H9 (cell line): ENCODE measurements around the gene GLB1L. TPM values are rescaled to one million over a fixed set of nuclear protein-coding genes. Genes with fewer than 3 reads are reported as not detected.

Source experiments
- DNase-seq: peaks from one replicate; pipeline ENCODE4 v3.0.0-alpha.2; 2017
- H2AFZ ChIP-seq: one replicate; pipeline ENCODE4 v1.6.1; 2013; ENCODE audit warnings: mild to moderate bottlenecking, low read length, control low read depth, moderate library complexity
- H2AK5ac ChIP-seq: 2 replicates; pipeline ENCODE4 v1.6.1; 2013; ENCODE audit warnings: low read length, control low read depth, mixed read lengths; ENCODE audit not compliant: insufficient read length
- H2BK120ac ChIP-seq: one replicate; pipeline ENCODE4 v1.6.1; 2013; ENCODE audit warnings: low read depth, mild to moderate bottlenecking, low read length, control low read depth, inconsistent platforms; ENCODE audit not compliant: poor library complexity, severe bottlenecking
- H2BK12ac ChIP-seq: 2 replicates; pipeline ENCODE4 v1.6.1; 2013; ENCODE audit warnings: low read length, control low read depth, mixed read lengths, low read depth; ENCODE audit not compliant: insufficient read length
- H2BK15ac ChIP-seq: 2 replicates; pipeline ENCODE4 v1.6.1; 2013; ENCODE audit warnings: low read depth, low read length, control low read depth
- H2BK20ac ChIP-seq: one replicate; pipeline ENCODE4 v1.6.1; 2013; ENCODE audit warnings: low read depth, mild to moderate bottlenecking, low read length, control low read depth, inconsistent platforms; ENCODE audit not compliant: poor library complexity, severe bottlenecking
- H2BK5ac ChIP-seq: 2 replicates; pipeline ENCODE4 v1.6.1; 2013; ENCODE audit warnings: low read length, control low read depth, mixed read lengths; ENCODE audit not compliant: insufficient read length
- H3K14ac ChIP-seq: 2 replicates; pipeline ENCODE4 v1.6.1; 2013; ENCODE audit warnings: low read length, control low read depth; ENCODE audit not compliant: insufficient read depth
- H3K18ac ChIP-seq: 2 replicates; pipeline ENCODE4 v1.6.1; 2013; ENCODE audit warnings: low read depth, mild to moderate bottlenecking, mixed read lengths, low read length, control low read depth; ENCODE audit not compliant: insufficient read length
- H3K23ac ChIP-seq: 2 replicates; pipeline ENCODE4 v1.6.1; 2013; ENCODE audit warnings: low read length, control low read depth, mixed read lengths, low read depth; ENCODE audit not compliant: insufficient read length
- H3K23me2 ChIP-seq: 2 replicates; pipeline ENCODE4 v1.6.1; 2013; ENCODE audit warnings: low read depth, mild to moderate bottlenecking, mixed read lengths, low read length, control low read depth; ENCODE audit not compliant: insufficient read length, poor library complexity, severe bottlenecking
- H3K27ac ChIP-seq: 2 replicates; pipeline ENCODE4 v1.5.1; 2013; ENCODE audit warnings: low read length, control low read depth, mixed read lengths, low read depth; ENCODE audit not compliant: insufficient read length
- H3K27me3 ChIP-seq: 2 replicates; pipeline ENCODE4 v1.6.1; 2013; ENCODE audit warnings: low read length, control low read depth, inconsistent platforms; ENCODE audit not compliant: insufficient read depth
- H3K4ac ChIP-seq: 2 replicates; pipeline ENCODE4 v1.6.1; 2013; ENCODE audit warnings: low read depth, mild to moderate bottlenecking, control low read depth, inconsistent platforms, low read length, moderate library complexity
- H3K4me1 ChIP-seq: 2 replicates; pipeline ENCODE4 v1.6.1; 2013; ENCODE audit warnings: low read length, control low read depth, inconsistent platforms; ENCODE audit not compliant: insufficient read depth
- H3K4me2 ChIP-seq: 2 replicates; pipeline ENCODE4 v1.6.1; 2013; ENCODE audit warnings: low read length, control low read depth, mixed read lengths; ENCODE audit not compliant: insufficient read length, insufficient read depth
- H3K56ac ChIP-seq: 2 replicates; pipeline ENCODE4 v1.6.1; 2013; ENCODE audit warnings: low read depth, mild to moderate bottlenecking, mixed read lengths, low read length, control low read depth; ENCODE audit not compliant: insufficient read length
- H3K79me1 ChIP-seq: 2 replicates; pipeline ENCODE4 v1.6.1; 2013; ENCODE audit warnings: low read depth, mild to moderate bottlenecking, moderate library complexity, low read length, control low read depth, inconsistent platforms; ENCODE audit not compliant: insufficient read depth, poor library complexity, severe bottlenecking
- H3K79me2 ChIP-seq: 2 replicates; pipeline ENCODE4 v1.6.1; 2013; ENCODE audit warnings: low read length, control low read depth, inconsistent platforms; ENCODE audit not compliant: insufficient read depth
- H3K9ac ChIP-seq: 2 replicates; pipeline ENCODE4 v1.6.1; 2013; ENCODE audit warnings: low read length, control low read depth, mixed read lengths; ENCODE audit not compliant: insufficient read length; ENCODE audit errors: extremely low read depth
- H3K9me3 ChIP-seq: one replicate; pipeline ENCODE4 v1.6.1; 2013; ENCODE audit warnings: low read depth, low read length, inconsistent platforms; ENCODE audit not compliant: control insufficient read depth
- H3T11ph ChIP-seq: one replicate; pipeline ENCODE4 v1.6.1; 2013; ENCODE audit warnings: mild to moderate bottlenecking, low read length, control low read depth, inconsistent platforms
- H4K20me1 ChIP-seq: one replicate; pipeline ENCODE4 v1.6.1; 2013; ENCODE audit not compliant: control insufficient read depth, insufficient read length, insufficient read depth
- H4K5ac ChIP-seq: 2 replicates; pipeline ENCODE4 v1.6.1; 2013; ENCODE audit warnings: low read depth, mild to moderate bottlenecking, mixed read lengths, low read length, control low read depth; ENCODE audit not compliant: insufficient read length
- H4K8ac ChIP-seq: replicated peaks from 2 replicates; pipeline ENCODE4 v1.6.1; 2013; ENCODE audit warnings: low read length, control low read depth, mixed read lengths, low read depth; ENCODE audit not compliant: insufficient read length
- H4K91ac ChIP-seq: 2 replicates; pipeline ENCODE4 v1.6.1; 2013; ENCODE audit warnings: low read depth, mild to moderate bottlenecking, moderate library complexity, mixed read lengths, low read length, control low read depth; ENCODE audit not compliant: insufficient read length
- H3K27ac Mint-ChIP-seq, 3 experiments: 2 replicates in 2 of 3; 3 replicates in 1 of 3; pipeline ENCODE4 v1.8.0; 2020 to 2021; ENCODE audit warnings: mixed read lengths in 3 of 3, mild to moderate bottlenecking in 1 of 3, moderate library complexity in 1 of 3
- H3K27me3 Mint-ChIP-seq: 2 replicates; pipeline ENCODE4 v1.8.0; 2021; ENCODE audit warnings: low read depth, mild to moderate bottlenecking, moderate library complexity, mixed read lengths
- H3K36me3 Mint-ChIP-seq, 3 experiments: 2 replicates in 2 of 3; 3 replicates in 1 of 3; pipeline ENCODE4 v1.8.0; 2020 to 2021; ENCODE audit warnings: low read depth in 3 of 3, mixed read lengths in 3 of 3; ENCODE audit not compliant: insufficient read depth in 1 of 3
- H3K4me1 Mint-ChIP-seq, 2 experiments: 2 replicates each; pipeline ENCODE4 v1.8.0; 2020; ENCODE audit warnings: mixed read lengths in 2 of 2
- H3K4me3 Mint-ChIP-seq, 2 experiments: 2 replicates in 1 of 2; 3 replicates in 1 of 2; pipeline ENCODE4 v1.8.0; 2020 to 2021; ENCODE audit warnings: mild to moderate bottlenecking in 2 of 2, mixed read lengths in 2 of 2, moderate library complexity in 1 of 2
- H3K9me3 Mint-ChIP-seq, 2 experiments: 2 replicates in 1 of 2; 3 replicates in 1 of 2; pipeline ENCODE4 v1.8.0; 2020; ENCODE audit warnings: mild to moderate bottlenecking in 2 of 2, mixed read lengths in 2 of 2, moderate library complexity in 1 of 2
- WGBS: extraction: QIAGEN DNeasy Blood & Tissue Kit; methylation state at CpG from one replicate; pipeline ENCODE4 v1.1.7; 2013; ENCODE audit warnings: missing lambda C conversion rate, low lambda C conversion rate, mixed read lengths; ENCODE audit not compliant: insufficient read length; ENCODE audit errors: extremely low coverage; 5-methylcytosine and 5-hydroxymethylcytosine counted together
- total RNA-seq: library from RNA; stranded (reverse); gene quantifications from 2 replicates; pipeline ENCODE4 v1.2.1, GENCODE V29; 2021
- TF ChIP-seq, protein P1 (sequence below): fragments of 200-600 bp; sonication (generic); conservative IDR thresholded peaks from 3 replicates; pipeline ENCODE4 v1.8.0; 2021; ENCODE audit warnings: antibody characterized with exemption, mild to moderate bottlenecking

GLB1L gene
- total RNA-seq, 1 experiment from 2014 or later = 6.5 TPM

DNA sequence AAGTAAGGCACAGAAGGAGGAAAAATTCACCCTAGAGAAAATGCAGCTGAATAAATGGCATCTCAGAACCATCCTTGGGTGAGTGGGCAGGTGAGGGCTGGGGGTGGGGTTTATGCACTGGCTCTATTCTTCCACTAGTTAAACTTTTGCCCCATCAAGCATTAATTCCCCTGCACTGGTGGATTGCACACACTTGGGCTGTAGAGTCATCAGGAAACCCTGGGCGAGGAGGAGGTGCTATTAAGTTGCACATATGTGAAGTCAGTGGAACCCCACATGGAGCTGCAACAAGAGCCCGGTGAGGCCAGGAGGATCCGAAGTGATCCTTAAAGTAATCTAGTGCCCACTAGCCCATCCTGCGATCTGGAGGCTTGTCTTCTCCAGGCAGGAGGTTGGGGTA, 27.1 kb upstream of the GLB1L start:
- H4K8ac ChIP-seq = no peak overlapping the region
- Mint-ChIP-seq H3K4me1 (peaks cover 15 to 17% of the 10 kb centered on the region in 2 experiments), H3K27ac (no peak overlapping the region), H3K36me3 (no peaks in the 10 kb centered on the region), H3K4me3 (no peak overlapping the region), H3K27me3 (peaks cover 31% of the 10 kb centered on the region), H3K9me3 (no peaks in the 10 kb centered on the region)
- no peak overlapping the region for H2BK15ac ChIP-seq
- no peak overlapping the region for H3T11ph ChIP-seq
- no peaks in the 10 kb centered on the region for H3K23me2 ChIP-seq
- no peak overlapping the region for H2AK5ac ChIP-seq
- peaks cover 4% of the 10 kb centered on the region; the same call in 1 of the 2 replicates for H3K4me1 ChIP-seq
- H3K4me2 ChIP-seq = no peak overlapping the region
- no peak overlapping the region for H4K91ac ChIP-seq
- no peaks in the 10 kb centered on the region for H4K20me1 ChIP-seq
- H3K9ac ChIP-seq = no peak overlapping the region
- no peak overlapping the region for H2BK120ac ChIP-seq
- H2BK5ac ChIP-seq = no peak overlapping the region
- no peak overlapping the region for H3K18ac ChIP-seq
- no peak overlapping the region for H3K14ac ChIP-seq
- H3K79me1 ChIP-seq = no peaks in the 10 kb centered on the region
- no peak overlapping the region for H4K5ac ChIP-seq
- no peak overlapping the region for H2BK20ac ChIP-seq
- WGBS = no CpG with 5 or more reads among the region's 4 CpGs
- no peaks in the 10 kb centered on the region for H3K27me3 ChIP-seq
- H3K79me2 ChIP-seq = no peaks in the 10 kb centered on the region
- no peak overlapping the region for H3K23ac ChIP-seq
- H3K4ac ChIP-seq = no peak overlapping the region
- H2BK12ac ChIP-seq = no peak overlapping the region
- H3K27ac ChIP-seq = no peak overlapping the region
- no peak overlapping the region for H3K56ac ChIP-seq
- TF ChIP-seq, protein P1, sequence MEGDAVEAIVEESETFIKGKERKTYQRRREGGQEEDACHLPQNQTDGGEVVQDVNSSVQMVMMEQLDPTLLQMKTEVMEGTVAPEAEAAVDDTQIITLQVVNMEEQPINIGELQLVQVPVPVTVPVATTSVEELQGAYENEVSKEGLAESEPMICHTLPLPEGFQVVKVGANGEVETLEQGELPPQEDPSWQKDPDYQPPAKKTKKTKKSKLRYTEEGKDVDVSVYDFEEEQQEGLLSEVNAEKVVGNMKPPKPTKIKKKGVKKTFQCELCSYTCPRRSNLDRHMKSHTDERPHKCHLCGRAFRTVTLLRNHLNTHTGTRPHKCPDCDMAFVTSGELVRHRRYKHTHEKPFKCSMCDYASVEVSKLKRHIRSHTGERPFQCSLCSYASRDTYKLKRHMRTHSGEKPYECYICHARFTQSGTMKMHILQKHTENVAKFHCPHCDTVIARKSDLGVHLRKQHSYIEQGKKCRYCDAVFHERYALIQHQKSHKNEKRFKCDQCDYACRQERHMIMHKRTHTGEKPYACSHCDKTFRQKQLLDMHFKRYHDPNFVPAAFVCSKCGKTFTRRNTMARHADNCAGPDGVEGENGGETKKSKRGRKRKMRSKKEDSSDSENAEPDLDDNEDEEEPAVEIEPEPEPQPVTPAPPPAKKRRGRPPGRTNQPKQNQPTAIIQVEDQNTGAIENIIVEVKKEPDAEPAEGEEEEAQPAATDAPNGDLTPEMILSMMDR = no peak
- no peaks in the 10 kb centered on the region for H3K9me3 ChIP-seq
- DNase-seq = no peak
- H2AFZ ChIP-seq = no peak overlapping the region
